ENCODE results near the gene MTAP. TPM values are rescaled to one million over a fixed set of nuclear protein-coding genes. Genes with fewer than 3 reads are reported as not detected.
A peak's percentile ranks its signal among the peaks of the same experiment; 100 is the strongest.

MTAP gene
- total RNA-seq, 4 donors from 2014 or later, result 4.5 to 15.1 (median 13.6) TPM

- Histone ChIP-seq H3K4me3 (no peak overlapping the region), H3K4me1 (peaks cover 0 to 13% (median 8%) of the 10 kb centered on the region in 4 donors), H3K36me3 (peaks cover 0 to 14% (median 7%) of the 10 kb centered on the region in 4 donors), H3K27me3 (no peaks in the 10 kb centered on the region), H3K27ac (no peak overlapping the region), H3K9me3 (no peaks in the 10 kb centered on the region)
- WGBS, 2 donors (ENCODE audit: low coverage in 1 of 2), result 90 to 98% methylated on average over 4 of the region's 4 CpGs
- intact Hi-C loops (cut with DNase I; ENCODE audit: low total_unique reads), result no loop called here
- in situ Hi-C loops (cut with MboI; ENCODE audit: low pct_ligation_motif_present in 1 of 4, low pct_unique_long_range_greater_than_20kb in 1 of 4, low sequenced_read_pairs in 3 of 4), result no loop called here
- TF ChIP-seq EP300 (IDR thresholded peaks at IDR 0.05; ENCODE audit: low read depth) (no peak), CTCF (IDR thresholded peaks at IDR 0.05) (no peak), POLR2A (IDR thresholded peaks at IDR 0.05) (no peak), POLR2AphosphoS5 (IDR thresholded peaks at IDR 0.05) (no peak)
- no peak for DNase-seq
These were observed 51.7 kb downstream of the MTAP start for GRCh38 chr9:21854119-21854518.

- Histone ChIP-seq H3K9me3 (no peaks in the 10 kb centered on the region), H3K4me1 (peaks cover 0 to 13% (median 8%) of the 10 kb centered on the region in 4 donors), H3K27me3 (no peaks in the 10 kb centered on the region), H3K27ac (no peak overlapping the region), H3K4me3 (no peak overlapping the region), H3K36me3 (peaks cover 0 to 19% (median 9%) of the 10 kb centered on the region in 4 donors)
- in situ Hi-C loops (cut with MboI; ENCODE audit: low pct_ligation_motif_present in 1 of 4, low pct_unique_long_range_greater_than_20kb in 1 of 4, low sequenced_read_pairs in 3 of 4), result no loop called here
- intact Hi-C loops (cut with DNase I; ENCODE audit: low total_unique reads), result no loop called here
- no peak for TF ChIP-seq CTCF (IDR thresholded peaks at IDR 0.05)
- TF ChIP-seq POLR2AphosphoS5 (IDR thresholded peaks at IDR 0.05), result no peak
- TF ChIP-seq POLR2A (IDR thresholded peaks at IDR 0.05), result no peak
- no peak for TF ChIP-seq EP300 (IDR thresholded peaks at IDR 0.05; ENCODE audit: low read depth)
- DNase-seq, result peak; percentile 27
- 87 to 93% methylated on average over 5 to 11 of the region's 11 CpGs for WGBS, 2 donors (ENCODE audit: low coverage in 1 of 2)
These were observed 52.2 kb downstream of the MTAP start for GRCh38 chr9:21854594-21854993.

- Histone ChIP-seq H3K27ac (no peak overlapping the region), H3K27me3 (no peaks in the 10 kb centered on the region), H3K9me3 (no peaks in the 10 kb centered on the region), H3K36me3 (peaks cover 0 to 23% (median 10%) of the 10 kb centered on the region in 4 donors), H3K4me1 (peaks cover 0 to 13% (median 8%) of the 10 kb centered on the region in 4 donors), H3K4me3 (no peak overlapping the region)
- WGBS, 2 donors (ENCODE audit: low coverage in 1 of 2), result 72 to 84% methylated on average over 4 to 5 of the region's 5 CpGs
- DNase-seq, result no peak
- TF ChIP-seq CTCF (IDR thresholded peaks at IDR 0.05) (no peak), EP300 (IDR thresholded peaks at IDR 0.05; ENCODE audit: low read depth) (no peak), POLR2A (IDR thresholded peaks at IDR 0.05) (no peak)
- intact Hi-C loops (cut with DNase I; ENCODE audit: low total_unique reads), result no loop called here
- in situ Hi-C loops (cut with MboI; ENCODE audit: low pct_ligation_motif_present in 1 of 4, low pct_unique_long_range_greater_than_20kb in 1 of 4, low sequenced_read_pairs in 3 of 4), result no loop called here
These were observed 54.1 kb downstream of the MTAP start for GRCh38 chr9:21856301-21857094.

- Histone ChIP-seq H3K36me3 (peaks cover 0 to 46% (median 8%) of the 10 kb centered on the region in 4 donors), H3K4me3 (no peak overlapping the region), H3K4me1 (no peaks in the 10 kb centered on the region), H3K27ac (no peak overlapping the region), H3K9me3 (no peaks in the 10 kb centered on the region), H3K27me3 (no peaks in the 10 kb centered on the region)
- in situ Hi-C loops (cut with MboI; ENCODE audit: low pct_ligation_motif_present in 1 of 4, low pct_unique_long_range_greater_than_20kb in 1 of 4, low sequenced_read_pairs in 3 of 4), result no loop called here
- no peak for DNase-seq
- WGBS, 2 donors (ENCODE audit: low coverage in 1 of 2), result 88 to 90% methylated on average over 1 of the region's 1 CpG
- TF ChIP-seq POLR2A (IDR thresholded peaks at IDR 0.05) (no peak), CTCF (IDR thresholded peaks at IDR 0.05) (no peak), EP300 (IDR thresholded peaks at IDR 0.05; ENCODE audit: low read depth) (no peak), POLR2AphosphoS5 (IDR thresholded peaks at IDR 0.05) (no peak)
- intact Hi-C loops (cut with DNase I; ENCODE audit: low total_unique reads), result no loop called here
These were observed 60.4 kb downstream of the MTAP start for GRCh38 chr9:21862871-21863270.

Data from transverse colon (tissue), 4 donors.